Epithelial cell of proximal tubule (primary cell): Measurements from ENCODE around the gene TMOD2. TPM values are rescaled to one million over a fixed set of nuclear protein-coding genes. Genes with fewer than 3 reads are reported as not detected.

Experiments
- DNase-seq: peaks from one replicate; pipeline ENCODE4 v3.0.0-alpha.2; 2011; ENCODE audit warnings: low read depth
- H3K4me3 ChIP-seq: 2 replicates; pipeline ENCODE4 v1.5.1; 2011; ENCODE audit warnings: low read depth, mild to moderate bottlenecking, low read length
- total RNA-seq: library from RNA; depleted of rRNA; stranded (reverse); fragments of >200 nt; gene quantifications from 2 replicates; pipeline ENCODE4 v1.2.3, GENCODE V29; 2015
- TF ChIP-seq, protein P1 (sequence below): conservative IDR thresholded peaks from 2 replicates; pipeline ENCODE4 v1.5.1; 2012; ENCODE audit warnings: low read depth, mild to moderate bottlenecking, low read length

Gene TMOD2
- total RNA-seq = 1.5 and 1.6 TPM in 2 replicates

DNA sequence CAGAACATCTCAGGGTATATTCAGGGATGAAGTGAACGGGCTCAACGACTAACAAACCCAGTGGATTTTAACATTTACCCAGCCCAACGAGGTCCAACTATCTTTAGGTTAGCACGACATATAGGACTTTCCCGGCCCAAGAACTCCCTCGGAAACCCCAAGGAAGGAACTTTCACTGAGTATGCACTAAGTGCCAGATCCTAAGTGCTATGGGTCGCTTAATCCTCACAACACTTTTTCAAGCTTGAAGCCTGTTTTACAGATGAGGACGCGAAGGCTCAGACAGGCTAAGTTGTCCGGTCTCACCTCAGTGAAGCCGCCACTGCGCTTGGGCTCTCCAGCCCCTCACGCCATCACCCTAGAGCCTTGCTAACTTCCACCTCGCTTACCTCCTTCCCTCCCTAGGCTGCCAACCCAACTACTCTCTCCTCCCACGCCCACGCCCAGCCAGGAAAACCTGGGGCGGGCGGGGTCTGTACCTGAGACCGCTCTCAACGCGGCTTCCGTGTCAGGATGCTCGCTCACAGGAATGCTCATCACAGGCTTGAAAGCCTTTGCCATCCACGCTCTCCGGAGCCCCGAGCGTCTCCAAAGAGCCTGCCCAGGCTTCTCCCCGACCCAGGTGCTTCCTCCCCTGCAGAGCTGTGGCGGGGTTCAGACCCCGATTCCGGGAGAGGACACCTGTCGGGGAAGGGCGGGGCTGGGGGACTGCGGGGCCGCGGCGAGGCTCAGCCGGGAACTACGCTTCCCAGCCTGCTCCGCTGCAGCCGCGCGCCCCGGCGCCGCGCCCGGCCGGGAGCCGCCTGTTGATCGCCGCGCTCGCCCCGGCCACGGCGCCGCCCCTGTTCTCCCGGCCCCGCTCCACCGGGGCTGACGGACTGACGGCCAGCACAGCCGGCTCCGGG is at the start of gene TMOD2:
Gene TMOD2 (plus strand): TSS at position 806 of the 905 bp plus-strand sequence. CDS start 14,845 bp downstream, outside the sequence.
- TF ChIP-seq, protein P1, sequence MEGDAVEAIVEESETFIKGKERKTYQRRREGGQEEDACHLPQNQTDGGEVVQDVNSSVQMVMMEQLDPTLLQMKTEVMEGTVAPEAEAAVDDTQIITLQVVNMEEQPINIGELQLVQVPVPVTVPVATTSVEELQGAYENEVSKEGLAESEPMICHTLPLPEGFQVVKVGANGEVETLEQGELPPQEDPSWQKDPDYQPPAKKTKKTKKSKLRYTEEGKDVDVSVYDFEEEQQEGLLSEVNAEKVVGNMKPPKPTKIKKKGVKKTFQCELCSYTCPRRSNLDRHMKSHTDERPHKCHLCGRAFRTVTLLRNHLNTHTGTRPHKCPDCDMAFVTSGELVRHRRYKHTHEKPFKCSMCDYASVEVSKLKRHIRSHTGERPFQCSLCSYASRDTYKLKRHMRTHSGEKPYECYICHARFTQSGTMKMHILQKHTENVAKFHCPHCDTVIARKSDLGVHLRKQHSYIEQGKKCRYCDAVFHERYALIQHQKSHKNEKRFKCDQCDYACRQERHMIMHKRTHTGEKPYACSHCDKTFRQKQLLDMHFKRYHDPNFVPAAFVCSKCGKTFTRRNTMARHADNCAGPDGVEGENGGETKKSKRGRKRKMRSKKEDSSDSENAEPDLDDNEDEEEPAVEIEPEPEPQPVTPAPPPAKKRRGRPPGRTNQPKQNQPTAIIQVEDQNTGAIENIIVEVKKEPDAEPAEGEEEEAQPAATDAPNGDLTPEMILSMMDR = no peak
- peak within 1 kb of the TSS; percentile 58 for H3K4me3 ChIP-seq
- no peak for DNase-seq

DNA sequence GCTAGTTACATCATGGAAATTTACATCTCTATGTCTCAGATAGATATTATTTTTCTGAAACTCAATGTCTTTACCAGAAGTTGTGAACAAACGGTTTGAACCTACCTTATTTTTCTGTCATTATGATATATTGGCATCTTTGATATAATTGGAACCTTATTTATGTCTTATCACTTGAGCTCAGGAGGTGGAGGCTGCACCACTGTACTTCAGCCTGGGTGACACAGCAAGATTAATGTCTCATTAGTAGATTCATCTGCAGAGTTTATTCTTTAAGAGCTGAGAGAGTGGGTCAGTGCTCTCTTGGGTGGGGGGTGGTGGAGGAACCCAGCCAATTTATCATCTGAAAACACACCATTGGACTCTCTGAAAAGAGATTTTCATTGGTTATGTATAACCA is 48.7 kb upstream of the TMOD2 start:
- no peak overlapping the region for H3K4me3 ChIP-seq
- DNase-seq = no peak
- TF ChIP-seq, protein P1 = no peak

DNA sequence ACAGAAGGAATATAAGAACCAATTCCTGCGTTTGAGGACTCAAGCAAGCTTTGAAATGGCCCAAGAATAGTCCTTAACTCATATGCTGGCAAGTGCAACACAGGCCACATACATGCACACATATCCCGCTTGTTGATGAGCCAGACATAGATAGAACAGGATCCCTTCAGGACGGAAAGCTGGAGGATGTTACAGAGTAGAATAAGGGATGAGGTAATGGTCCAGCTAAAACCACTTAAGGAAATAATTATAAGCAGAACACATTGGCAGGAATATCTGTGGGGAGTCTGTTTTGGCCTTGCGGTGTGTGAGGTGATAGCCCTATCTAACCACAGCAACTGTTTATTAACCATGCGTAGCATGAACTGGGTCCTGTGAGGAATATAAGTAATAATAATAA is 45.1 kb upstream of the TMOD2 start:
- no peak for DNase-seq
- TF ChIP-seq, protein P1 = no peak
- H3K4me3 ChIP-seq = no peak overlapping the region

DNA sequence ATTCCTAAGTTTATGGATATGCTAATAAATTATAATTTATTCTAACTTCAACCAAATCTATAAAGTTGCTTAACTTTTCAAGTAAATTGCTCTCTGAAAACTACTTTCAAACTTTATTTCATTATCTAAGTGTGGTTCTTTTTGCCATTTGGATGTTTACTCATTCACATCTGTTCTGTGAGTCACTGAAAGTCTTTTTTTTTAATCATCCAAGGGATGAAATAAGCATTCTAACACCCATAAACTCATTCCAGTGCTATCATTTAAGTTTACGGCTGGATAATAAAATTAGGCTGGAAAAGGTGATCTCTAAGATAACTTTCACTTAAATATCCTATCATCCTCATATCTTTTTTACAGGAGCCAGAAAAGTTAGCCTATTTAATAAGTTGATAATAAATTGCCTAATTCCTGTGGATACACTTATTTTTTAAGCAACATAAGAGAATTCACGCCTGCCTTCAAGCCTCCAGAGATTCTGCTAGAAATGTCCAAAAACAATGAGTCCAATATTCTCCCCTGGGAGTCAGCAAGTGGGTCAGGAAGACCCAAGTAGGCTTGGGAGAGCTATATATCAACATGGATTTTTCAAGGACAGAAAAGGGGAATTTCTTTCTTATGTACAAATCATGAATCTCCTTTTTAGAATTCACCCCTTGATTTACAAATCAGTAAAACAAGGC is 44.3 kb upstream of the TMOD2 start:
- no peak for DNase-seq
- TF ChIP-seq, protein P1 = no peak
- no peak overlapping the region for H3K4me3 ChIP-seq

DNA sequence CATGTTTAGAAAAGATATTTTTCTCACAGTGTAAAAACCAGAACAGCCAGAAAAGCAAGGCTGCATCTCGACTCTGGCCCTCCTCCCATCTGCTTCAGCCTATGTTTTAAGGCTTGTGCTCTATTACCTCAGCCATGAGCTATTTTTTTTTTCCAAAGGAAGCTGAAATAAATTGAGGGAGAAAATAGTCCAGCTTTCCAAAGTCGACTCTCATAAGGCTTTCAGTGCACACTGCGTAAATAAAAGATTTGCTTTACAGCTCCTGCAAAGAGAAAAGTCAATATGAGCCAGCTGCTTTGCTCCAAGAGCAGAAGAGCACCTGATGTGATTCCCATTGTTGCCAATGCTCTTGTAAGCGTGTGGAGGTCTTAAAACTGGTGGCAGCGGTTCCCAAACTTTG is 43.4 kb upstream of the TMOD2 start:
- no peak for DNase-seq
- TF ChIP-seq, protein P1 = no peak
- no peak overlapping the region for H3K4me3 ChIP-seq

DNA sequence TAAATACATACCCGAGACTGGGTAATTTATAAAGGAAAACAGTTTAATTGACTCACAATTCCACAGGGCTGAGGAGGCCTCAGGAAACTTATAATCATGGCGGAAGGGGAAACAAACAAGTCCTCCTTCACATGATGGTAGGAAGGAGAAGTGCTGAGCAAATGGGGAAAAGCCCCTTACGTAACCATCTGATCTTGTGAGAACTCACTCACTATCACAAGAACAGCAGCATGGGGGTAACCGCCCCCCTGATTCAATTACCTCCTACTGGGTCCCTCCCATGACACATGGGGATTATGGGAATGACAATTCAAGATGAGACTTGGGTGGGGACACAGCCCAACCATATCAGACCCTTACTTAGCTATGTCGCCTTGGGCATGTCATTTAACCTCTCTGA is 42.4 kb upstream of the TMOD2 start:
- TF ChIP-seq, protein P1 = no peak
- no peak overlapping the region for H3K4me3 ChIP-seq
- no peak for DNase-seq
